GM12892 (cell line): ENCODE measurements around the gene SGIP1.

Experiments
- POLR2A ChIP-seq: IDR thresholded peaks from 2 replicates; pipeline ENCODE4 v1.6.1; 2011; ENCODE audit warnings: low read depth, low read length, control low read depth
- POLR2AphosphoS5 ChIP-seq: IDR thresholded peaks from 2 replicates; pipeline ENCODE4 v1.6.1; 2011; ENCODE audit warnings: low read depth, low read length, control low read depth

DNA sequence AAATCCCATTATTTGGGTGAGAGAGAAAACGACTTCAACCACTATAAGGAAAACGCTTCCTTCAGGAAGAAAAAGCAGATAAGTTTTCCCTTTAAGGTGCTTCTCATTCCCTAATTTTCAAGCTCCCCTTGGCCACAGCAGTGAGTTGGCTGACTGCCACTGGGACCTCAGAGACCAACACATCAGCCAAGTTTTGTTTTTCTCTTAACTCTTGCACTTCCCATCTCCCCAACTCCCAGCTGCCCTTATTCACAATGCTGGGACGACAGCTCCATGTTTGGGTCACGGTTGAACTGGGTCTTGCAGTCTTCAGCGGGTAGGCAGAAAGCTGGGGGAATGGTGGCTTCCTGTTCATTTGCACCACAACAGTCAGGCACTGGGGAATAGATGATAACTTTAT is 18.9 kb downstream of the SGIP1 start:
- no peak for TF ChIP-seq POLR2AphosphoS5
- TF ChIP-seq POLR2A: no peak
